ENCODE results near the gene DMRTA1.

GRCh38 chr9:22433691-22434090 is 12.9 kb upstream of the DMRTA1 start:
- TF ChIP-seq CTCF (IDR thresholded peaks at IDR 0.05) (no peak), POLR2A (IDR thresholded peaks at IDR 0.05) (no peak)

Data from uterus (tissue), 2 donors.